NB4 (cell line): ENCODE results near the gene PCBD1.

Source experiments
- CTCF ChIP-seq: IDR thresholded peaks from one replicate; pipeline ENCODE4 v1.5.1; 2012; ENCODE audit warnings: low read depth, low read length
- MAX ChIP-seq: IDR thresholded peaks from 2 replicates; pipeline ENCODE4 v1.6.1; 2011; ENCODE audit warnings: low read depth, low read length
- MYC ChIP-seq: IDR thresholded peaks from 2 replicates; pipeline ENCODE4 v1.6.1; 2011; ENCODE audit warnings: low read depth, low read length
- POLR2A ChIP-seq: IDR thresholded peaks from 2 replicates; pipeline ENCODE4 v1.6.1; 2011; ENCODE audit warnings: mild to moderate bottlenecking; ENCODE audit not compliant: insufficient read length; ENCODE audit errors: extremely low read depth

GRCh38 chr10:70853038-70853437 is 35.3 kb downstream of the PCBD1 start:
- no peak for TF ChIP-seq CTCF
- TF ChIP-seq POLR2A: no peak
- no peak for TF ChIP-seq MYC
- no peak for TF ChIP-seq MAX
